Keratinocyte (primary cell): Measurements from ENCODE around the gene RAP1GAP. TPM values are rescaled to one million over a fixed set of nuclear protein-coding genes. Genes with fewer than 3 reads are reported as not detected.

Source experiments
- DNase-seq: peaks from one replicate; pipeline ENCODE4 v3.0.0-alpha.2; 2011; ENCODE audit warnings: low read depth, missing footprints, low spot score
- FAIRE-seq: peaks from 2 replicates; lab custom pipeline; 2011; peaks lifted over from hg19 to GRCh38; lab: Jason Lieb, UNC
- H2AFZ ChIP-seq: 2 replicates; pipeline ENCODE4 v1.6.0; 2012; ENCODE audit warnings: low read length, control low read depth, inconsistent platforms; ENCODE audit not compliant: control insufficient read depth
- H3K27ac ChIP-seq: 2 replicates; pipeline ENCODE4 v1.5.1; 2011; ENCODE audit warnings: low read length; ENCODE audit not compliant: control insufficient read depth, insufficient read depth
- H3K27me3 ChIP-seq: 3 replicates; pipeline ENCODE4 v1.6.0; 2011; ENCODE audit warnings: low read length; ENCODE audit not compliant: control insufficient read depth, insufficient read depth; ENCODE audit errors: extremely low read depth
- H3K36me3 ChIP-seq, 2 experiments: 2 replicates in 1 of 2; 3 replicates in 1 of 2; pipeline ENCODE4 v1.5.1; 2011; ENCODE audit warnings: low read length in 2 of 2, mild to moderate bottlenecking in 1 of 2; ENCODE audit not compliant: control insufficient read depth in 2 of 2, insufficient read depth in 2 of 2; ENCODE audit errors: extremely low read depth in 1 of 2
- H3K4me1 ChIP-seq: 3 replicates; pipeline ENCODE4 v1.5.1; 2011; ENCODE audit warnings: low read length; ENCODE audit not compliant: control insufficient read depth, insufficient read depth; ENCODE audit errors: extremely low read depth
- H3K4me2 ChIP-seq: 3 replicates; pipeline ENCODE4 v1.6.0; 2011; ENCODE audit warnings: low read depth, low read length; ENCODE audit not compliant: control insufficient read depth, insufficient read depth; ENCODE audit errors: extremely low read depth
- H3K4me3 ChIP-seq, 3 experiments: fragments of 200-600 bp in 1 of 3; sonication (generic) in 1 of 3; 2 replicates in 2 of 3; 3 replicates in 1 of 3; pipeline ENCODE4 v1.5.1; 2011 to 2016; ENCODE audit warnings: low read length in 3 of 3, mild to moderate bottlenecking in 3 of 3, control low read depth in 2 of 3, inconsistent platforms in 1 of 3, low read depth in 1 of 3, mixed read lengths in 1 of 3, mixed run types in 1 of 3, moderate library complexity in 1 of 3; ENCODE audit not compliant: control insufficient read depth in 2 of 3, insufficient read depth in 2 of 3; ENCODE audit errors: extremely low read depth in 1 of 3
- H3K79me2 ChIP-seq: 2 replicates; pipeline ENCODE4 v1.6.0; 2012; ENCODE audit warnings: low read length; ENCODE audit not compliant: control insufficient read depth, insufficient read depth
- H3K9ac ChIP-seq: 3 replicates; pipeline ENCODE4 v1.6.0; 2011; ENCODE audit warnings: low read length; ENCODE audit not compliant: control insufficient read depth, insufficient read depth; ENCODE audit errors: extremely low read depth
- H3K9me1 ChIP-seq: 3 replicates; pipeline ENCODE4 v1.6.0; 2011; ENCODE audit warnings: low read length; ENCODE audit not compliant: control insufficient read depth, insufficient read depth; ENCODE audit errors: extremely low read depth
- H3K9me3 ChIP-seq: 2 replicates; pipeline ENCODE4 v1.5.1; 2012; ENCODE audit warnings: low read depth, low read length; ENCODE audit not compliant: control insufficient read depth
- H4K20me1 ChIP-seq: 3 replicates; pipeline ENCODE4 v1.6.0; 2011; ENCODE audit warnings: low read length; ENCODE audit not compliant: control insufficient read depth, insufficient read depth; ENCODE audit errors: extremely low read depth
- CTCF ChIP-seq, 3 experiments: IDR thresholded peaks in 1 of 3; conservative IDR thresholded peaks in 1 of 3; optimal IDR thresholded peaks in 1 of 3; 2 replicates in 2 of 3; 3 replicates in 1 of 3; pipeline versions ENCODE3 to v1.5.1; 2011; ENCODE audit warnings: low read length in 3 of 3, mild to moderate bottlenecking in 3 of 3, moderate library complexity in 2 of 3, control low read depth in 1 of 3, inconsistent platforms in 1 of 3; ENCODE audit not compliant: insufficient read depth in 2 of 3; ENCODE audit errors: extremely low read depth in 1 of 3
- EZH2 ChIP-seq: IDR thresholded peaks from one replicate; pipeline ENCODE4 v1.6.1; 2012; ENCODE audit warnings: inconsistent platforms, mild to moderate bottlenecking, low read length, moderate library complexity
- dilution Hi-C: fragments of 300-500 bp; cut with MboI; formaldehyde crosslinking; loops from one replicate; pipeline ENCODE4 v1.7.0; 2020; ENCODE audit warnings: low sequenced_read_pairs; ENCODE audit not compliant: extremely low pct_ligation_motif_present
- polyA plus RNA-seq, 5 experiments: library from polyadenylated mRNA; depleted of rRNA in 3 of 5; stranded (reverse) in 3 of 5; stranded (forward) in 1 of 5; unstranded in 1 of 5; fragments of >200 nt; gene quantifications; 1 replicate in 1 of 5; 2 replicates in 3 of 5; 3 replicates in 1 of 5; pipeline versions ENCODE4 v1.2.1 to v1.2.3, GENCODE V29; 2011 to 2012; ENCODE audit warnings: missing spikeins in 2 of 5, low read depth in 1 of 5, low replicate concordance in 1 of 5

The RAP1GAP gene
- polyA plus RNA-seq, 1 donor (not counting 4 experiments of a cell fraction or from before 2014, with no cell fraction given) = 1.1 TPM

- no peak overlapping the region for H2AFZ ChIP-seq
- TF ChIP-seq EZH2 (no peak), CTCF (optimal IDR thresholded peaks at IDR 0.05 in 1 of 3, IDR thresholded peaks at IDR 0.05 in 1 of 3, conservative IDR thresholded peaks at IDR 0.05 in 1 of 3; ENCODE audit: extremely low read depth in 1 of 3, insufficient read depth in 2 of 3, low read length in 3 of 3) (no peak)
- no peaks in the 10 kb centered on the region for H3K9me1 ChIP-seq
- DNase-seq (no peak), FAIRE-seq (no peak)
- no peak overlapping the region for H3K27ac ChIP-seq
- H3K4me2 ChIP-seq = no peak overlapping the region
- no peaks in the 10 kb centered on the region for H3K9me3 ChIP-seq
- no peak overlapping the region for H3K4me3 ChIP-seq
- H3K9ac ChIP-seq = no peak overlapping the region
- dilution Hi-C loops = no loop called here
- no peaks in the 10 kb centered on the region for H3K79me2 ChIP-seq
- H3K36me3 ChIP-seq = no peaks in the 10 kb centered on the region
- no peaks in the 10 kb centered on the region for H3K27me3 ChIP-seq
- no peaks in the 10 kb centered on the region for H4K20me1 ChIP-seq
- H3K4me1 ChIP-seq = peaks cover 3% of the 10 kb centered on the region
These were observed 60.4 kb downstream of the RAP1GAP start for GRCh38 chr1:21608798-21609197.

GRCh38 chr1:21607549-21608529, 61.3 kb downstream of the RAP1GAP start:
- H3K9me3 ChIP-seq = no peaks in the 10 kb centered on the region
- H2AFZ ChIP-seq = no peak overlapping the region
- H3K4me1 ChIP-seq = peaks cover 3% of the 10 kb centered on the region
- no peak overlapping the region for H3K9ac ChIP-seq
- H3K27ac ChIP-seq = no peak overlapping the region
- no peak for FAIRE-seq
- no peak overlapping the region for H3K4me2 ChIP-seq
- no peaks in the 10 kb centered on the region for H3K36me3 ChIP-seq
- H3K27me3 ChIP-seq = no peaks in the 10 kb centered on the region
- no peaks in the 10 kb centered on the region for H4K20me1 ChIP-seq
- no peaks in the 10 kb centered on the region for H3K79me2 ChIP-seq
- DNase-seq = no peak
- dilution Hi-C loops = no loop called here
- TF ChIP-seq EZH2 (no peak), CTCF (optimal IDR thresholded peaks at IDR 0.05 in 1 of 3, IDR thresholded peaks at IDR 0.05 in 1 of 3, conservative IDR thresholded peaks at IDR 0.05 in 1 of 3; ENCODE audit: extremely low read depth in 1 of 3, insufficient read depth in 2 of 3, low read length in 3 of 3) (no peak)
- H3K9me1 ChIP-seq = no peaks in the 10 kb centered on the region
- no peak overlapping the region for H3K4me3 ChIP-seq
